Measurements from ENCODE around the gene CCSER1.
"Not testable (repeated sequence)": the region's sequence is repeated elsewhere in the genome, so short reads cannot be mapped to it uniquely, and the experiment has no call there.

CCSER1 gene

GRCh38 chr4:90449626-90450025 lies 322.4 kb downstream of the CCSER1 start:
- DNase-seq: no peak

- no peak for DNase-seq
Measured at GRCh38 chr4:90456891-90457290, 329.7 kb downstream of the CCSER1 start.

- DNase-seq: no peak
Measured at GRCh38 chr4:90457817-90458216, 330.6 kb downstream of the CCSER1 start.

- DNase-seq: no peak
Measured at GRCh38 chr4:90458576-90458975, 331.4 kb downstream of the CCSER1 start.

GRCh38 chr4:90474484-90474883 lies 347.3 kb downstream of the CCSER1 start:
- DNase-seq: no peak

- no peak for DNase-seq
Measured at GRCh38 chr4:90476019-90476418, 348.8 kb downstream of the CCSER1 start.

GRCh38 chr4:90476586-90476985 lies 349.4 kb downstream of the CCSER1 start:
- no peak for DNase-seq

GRCh38 chr4:90484894-90485293 lies 357.7 kb downstream of the CCSER1 start:
- DNase-seq: not testable (repeated sequence)

- no peak for DNase-seq
Measured at GRCh38 chr4:90486346-90486745, 359.2 kb downstream of the CCSER1 start.

GRCh38 chr4:90495211-90495610 lies 368.0 kb downstream of the CCSER1 start:
- no peak for DNase-seq

GRCh38 chr4:90495936-90496335 lies 368.7 kb downstream of the CCSER1 start:
- DNase-seq: no peak

- DNase-seq: no peak
Measured at GRCh38 chr4:90498175-90498574, 371.0 kb downstream of the CCSER1 start.

- no peak for DNase-seq
Measured at GRCh38 chr4:90503677-90504076, 376.5 kb downstream of the CCSER1 start.

- DNase-seq: no peak
Measured at GRCh38 chr4:90515191-90515590, 388.0 kb downstream of the CCSER1 start.

- no peak for DNase-seq
Measured at GRCh38 chr4:90528551-90528950, 401.4 kb downstream of the CCSER1 start.

- DNase-seq: no peak
Measured at GRCh38 chr4:90536408-90536807, 409.2 kb downstream of the CCSER1 start.

- DNase-seq: no peak
Measured at GRCh38 chr4:90537491-90537890, 410.3 kb downstream of the CCSER1 start.

GRCh38 chr4:90540536-90540935 lies 413.3 kb downstream of the CCSER1 start:
- DNase-seq: peak in 1 of 2 donors; percentile 12

GRCh38 chr4:90542216-90542615 lies 415.0 kb downstream of the CCSER1 start:
- DNase-seq: no peak

GRCh38 chr4:90543419-90544170 lies 416.4 kb downstream of the CCSER1 start:
- no peak for DNase-seq

- DNase-seq: no peak
Measured at GRCh38 chr4:90544532-90545045, 417.4 kb downstream of the CCSER1 start.

GRCh38 chr4:90545380-90545779 lies 418.2 kb downstream of the CCSER1 start:
- no peak for DNase-seq

- no peak for DNase-seq
Measured at GRCh38 chr4:90546114-90546513, 418.9 kb downstream of the CCSER1 start.

GRCh38 chr4:90570615-90571014 lies 443.4 kb downstream of the CCSER1 start:
- DNase-seq: no peak

- no peak for DNase-seq
Measured at GRCh38 chr4:90572996-90573395, 445.8 kb downstream of the CCSER1 start.
